T-cell (primary cell): Measurements from ENCODE around the gene TNFAIP1. TPM values are rescaled to one million over a fixed set of nuclear protein-coding genes. Genes with fewer than 3 reads are reported as not detected.
A peak's percentile ranks its signal among the peaks of the same experiment; 100 is the strongest.

Experiments used
- ATAC-seq, 4 experiments: fragments of 200-7000 bp in 3 of 4; fragments of 150-1000 bp in 1 of 4; cut with Tn5 transposase; replicated peaks in 1 of 4; 1 replicate in 3 of 4; 2 replicates in 1 of 4; pipeline ENCODE4 v1.10.0; 2021; ENCODE audit warnings: moderate library complexity in 3 of 4, mild to moderate bottlenecking in 2 of 4, moderate number of reproducible peaks in 1 of 4
- CTCF ChIA-PET, 2 donors: fragments of 300-600 bp; sonication (Branson Sonifier 250); formaldehyde crosslinking; loops; one replicate each; lab custom pipeline; 2022; ENCODE audit warnings: antibody characterized with exemption in 2 of 2; lab: Charles Lee
- POLR2A ChIA-PET, 2 donors: fragments of 300-600 bp; sonication (Branson Sonifier 250); formaldehyde crosslinking; loops; one replicate each; lab custom pipeline; 2022; ENCODE audit warnings: antibody characterized with exemption in 2 of 2; lab: Charles Lee
- DNase-seq, 35 experiments: peaks; one replicate each; pipeline versions ENCODE4 v3.0.0 to v3.0.0-alpha.2; 2013 to 2023
- H3K27ac ChIP-seq: one replicate; pipeline ENCODE4 v1.5.1; 2013; ENCODE audit warnings: low read length
- H3K27me3 ChIP-seq, 2 experiments: replicated peaks in 1 of 2; 1 replicate in 1 of 2; 2 replicates in 1 of 2; pipeline versions ENCODE4 v1.6.1 to v1.7.0; 2013; ENCODE audit warnings: low read length in 1 of 2, mixed read lengths in 1 of 2; ENCODE audit not compliant: control insufficient read depth in 2 of 2, insufficient read depth in 2 of 2; ENCODE audit errors: extremely low read depth in 1 of 2
- H3K36me3 ChIP-seq, 2 donors: 1 replicate in 1 of 2; 2 replicates in 1 of 2; pipeline versions ENCODE4 v1.6.1 to v1.7.0; 2013; ENCODE audit warnings: low read length in 1 of 2; ENCODE audit not compliant: control insufficient read depth in 2 of 2, insufficient read depth in 1 of 2; ENCODE audit errors: extremely low read depth in 1 of 2
- H3K4me1 ChIP-seq, 2 experiments: 1 replicate in 1 of 2; 2 replicates in 1 of 2; pipeline versions ENCODE4 v1.6.1 to v1.7.0; 2013; ENCODE audit warnings: low read length in 2 of 2, mixed read lengths in 1 of 2; ENCODE audit not compliant: insufficient read depth in 2 of 2, control insufficient read depth in 1 of 2; ENCODE audit errors: extremely low read depth in 1 of 2
- H3K4me3 ChIP-seq, 2 donors: 1 replicate in 1 of 2; 2 replicates in 1 of 2; pipeline versions ENCODE4 v1.5.1 to v1.7.0; 2013; ENCODE audit warnings: mild to moderate bottlenecking in 2 of 2, low read length in 1 of 2, moderate library complexity in 1 of 2; ENCODE audit not compliant: control insufficient read depth in 1 of 2; ENCODE audit errors: extremely low read depth in 1 of 2
- H3K9me3 ChIP-seq: 2 replicates; pipeline ENCODE4 v1.7.0; 2013
- H3K27ac Mint-ChIP-seq, 2 donors: one replicate each; pipeline ENCODE4 v1.8.0; 2020 to 2021; ENCODE audit warnings: mild to moderate bottlenecking in 2 of 2, mixed read lengths in 2 of 2
- H3K27me3 Mint-ChIP-seq, 2 donors: one replicate each; pipeline ENCODE4 v1.8.0; 2021 to 2022; ENCODE audit warnings: mixed read lengths in 2 of 2
- H3K36me3 Mint-ChIP-seq: one replicate; pipeline ENCODE4 v1.8.0; 2021; ENCODE audit warnings: mixed read lengths
- H3K4me1 Mint-ChIP-seq, 3 donors: one replicate each; pipeline ENCODE4 v1.8.0; 2020 to 2022; ENCODE audit warnings: mixed read lengths in 3 of 3, mild to moderate bottlenecking in 1 of 3
- H3K4me3 Mint-ChIP-seq, 3 donors: one replicate each; pipeline ENCODE4 v1.8.0; 2020 to 2022; ENCODE audit warnings: mild to moderate bottlenecking in 3 of 3, mixed read lengths in 3 of 3, moderate library complexity in 3 of 3
- H3K9me3 Mint-ChIP-seq, 3 donors: one replicate each; pipeline ENCODE4 v1.8.0; 2020 to 2022; ENCODE audit warnings: mixed read lengths in 3 of 3
- WGBS: methylation state at CpG from one replicate; pipeline ENCODE4 v1.1.5; 2013; ENCODE audit warnings: missing lambda C conversion rate; ENCODE audit not compliant: insufficient coverage; 5-methylcytosine and 5-hydroxymethylcytosine counted together
- total RNA-seq, 35 experiments: library from RNA in 6 of 35; stranded (reverse) in 6 of 35; fragments of 120-200 nt in 1 of 35; gene quantifications; one replicate each; pipeline versions ENCODE4 v1.2.1 to v1.2.4 and lab custom pipeline; 2013 to 2026

TNFAIP1 gene
- total RNA-seq, 5 donors from 2014 or later (not counting 1 experiment from before 2014, with no cell fraction given): 12.1 to 28.9 (median 23.3) TPM

- H3K27ac Mint-ChIP-seq: peak within 1 kb of the TSS; percentile 96 to 97
- CTCF ChIA-PET: no interaction called here
- H3K27me3 Mint-ChIP-seq: no peaks in the 10 kb centered on the region
- POLR2A ChIA-PET: no interaction called here
- H3K4me1 ChIP-seq: peaks cover 5 to 21% of the 10 kb centered on the region in 2 experiments
- ATAC-seq (no peak), DNase-seq (no peak)
- H3K36me3 ChIP-seq: no peaks in the 10 kb centered on the region
- H3K27ac ChIP-seq: peak within 1 kb of the TSS; percentile 52
- peak within 1 kb of the TSS; percentile 54 to 79 for H3K4me3 ChIP-seq
- peaks cover 17 to 22% (median 21%) of the 10 kb centered on the region in 3 donors for H3K4me1 Mint-ChIP-seq
- no peaks in the 10 kb centered on the region for H3K9me3 ChIP-seq
- H3K9me3 Mint-ChIP-seq: no peaks in the 10 kb centered on the region
- H3K4me3 Mint-ChIP-seq: peak within 1 kb of the TSS; percentile 90 to 97 (median 94)
- no peaks in the 10 kb centered on the region for H3K27me3 ChIP-seq
- WGBS: 63% methylated on average over 5 of the region's 8 CpGs
- H3K36me3 Mint-ChIP-seq: peaks cover 3% of the 10 kb centered on the region
Measured at GRCh38 chr17:28370035-28370743, 34.6 kb downstream of the TNFAIP1 start, which contains the start of gene VTN. TSS of gene VTN (minus strand) at chr17:28370307. CDS start at chr17:28370203, 104 bp downstream.

- peak overlapping the region in 1 of 2 donors; percentile 79 for H3K4me3 ChIP-seq
- Mint-ChIP-seq H3K9me3 (no peaks in the 10 kb centered on the region), H3K4me3 (peak overlapping the region; percentile 90 to 97 (median 94)), H3K27ac (peak overlapping the region; percentile 96 to 97), H3K27me3 (no peaks in the 10 kb centered on the region), H3K36me3 (peaks cover 3% of the 10 kb centered on the region), H3K4me1 (peaks cover 17 to 22% (median 21%) of the 10 kb centered on the region in 3 donors)
- no peaks in the 10 kb centered on the region for H3K36me3 ChIP-seq
- ChIA-PET POLR2A (no interaction called here), CTCF (no interaction called here)
- H3K27me3 ChIP-seq: no peaks in the 10 kb centered on the region
- WGBS: no CpG with 5 or more reads among the region's 1 CpG
- DNase-seq (no peak), ATAC-seq (no peak)
- peak overlapping the region; percentile 52 for H3K27ac ChIP-seq
- no peaks in the 10 kb centered on the region for H3K9me3 ChIP-seq
- H3K4me1 ChIP-seq: peaks cover 5 to 21% of the 10 kb centered on the region in 2 experiments
Measured at GRCh38 chr17:28370744-28371103, 35.2 kb downstream of the TNFAIP1 start.

- Mint-ChIP-seq H3K4me1 (peaks cover 17 to 22% (median 21%) of the 10 kb centered on the region in 3 donors), H3K27me3 (no peaks in the 10 kb centered on the region), H3K9me3 (no peaks in the 10 kb centered on the region), H3K27ac (peak within 1 kb of the TSS; percentile 96 to 97), H3K4me3 (peak within 1 kb of the TSS; percentile 90 to 97 (median 94)), H3K36me3 (peaks cover 3% of the 10 kb centered on the region)
- peak within 1 kb of the TSS; percentile 54 to 79 for H3K4me3 ChIP-seq
- WGBS: under 1% methylated on average over 67 of the region's 80 CpGs
- peaks cover 5 to 21% of the 10 kb centered on the region in 2 experiments for H3K4me1 ChIP-seq
- CTCF ChIA-PET: no interaction called here
- peak; percentile 85 to 92 (median 90) for ATAC-seq
- POLR2A ChIA-PET: interaction anchor here in 1 of 2 donors (0.7 kb wide), 1 partner anchor 1947 kb away, joined by 3 read pairs; no protein-coding TSS in a partner anchor
- peak within 1 kb of the TSS; percentile 86 for H3K27ac ChIP-seq
- H3K27me3 ChIP-seq: no peaks in the 10 kb centered on the region
- peak; percentile 49 to 84 (median 69) for DNase-seq
- H3K9me3 ChIP-seq: no peaks in the 10 kb centered on the region
- H3K36me3 ChIP-seq: no peaks in the 10 kb centered on the region
Measured at GRCh38 chr17:28371245-28372202, 36.0 kb downstream of the TNFAIP1 start, which contains the start of gene SARM1. TSS of gene SARM1 (plus strand) at chr17:28371694. CDS start at chr17:28372033, 339 bp downstream.

GRCh38 chr17:28372203-28372944, 36.8 kb downstream of the TNFAIP1 start:
- H3K4me1 ChIP-seq: peaks cover 5 to 21% of the 10 kb centered on the region in 2 experiments
- H3K27ac ChIP-seq: no peak overlapping the region
- H3K36me3 ChIP-seq: no peaks in the 10 kb centered on the region
- DNase-seq (peak in 1 of 35 experiments; percentile 40), ATAC-seq (peak in 2 of 4 experiments; percentile 3 to 6)
- POLR2A ChIA-PET: interaction anchor here in 1 of 2 donors (0.7 kb wide), 1 partner anchor 1947 kb away, joined by 3 read pairs; no protein-coding TSS in a partner anchor
- no peaks in the 10 kb centered on the region for H3K27me3 ChIP-seq
- H3K4me3 ChIP-seq: peak overlapping the region; percentile 41 to 54
- peaks cover 3% of the 10 kb centered on the region for H3K36me3 Mint-ChIP-seq
- peaks cover 17 to 22% (median 21%) of the 10 kb centered on the region in 3 donors for H3K4me1 Mint-ChIP-seq
- no peaks in the 10 kb centered on the region for H3K9me3 Mint-ChIP-seq
- peak overlapping the region; percentile 48 to 74 for H3K27ac Mint-ChIP-seq
- CTCF ChIA-PET: no interaction called here
- peak overlapping the region; percentile 69 to 97 (median 77) for H3K4me3 Mint-ChIP-seq
- H3K9me3 ChIP-seq: no peaks in the 10 kb centered on the region
- no peaks in the 10 kb centered on the region for H3K27me3 Mint-ChIP-seq
- WGBS: 4% methylated on average over 39 of the region's 53 CpGs

- Histone ChIP-seq H3K27ac (no peak overlapping the region), H3K9me3 (no peaks in the 10 kb centered on the region), H3K27me3 (no peaks in the 10 kb centered on the region), H3K36me3 (no peaks in the 10 kb centered on the region), H3K4me3 (no peak overlapping the region), H3K4me1 (peaks cover 5 to 21% of the 10 kb centered on the region in 2 experiments)
- no peak for DNase-seq
- Mint-ChIP-seq H3K27ac (peak overlapping the region; percentile 39 to 74), H3K4me3 (peak overlapping the region; percentile 69 to 97 (median 77)), H3K4me1 (peaks cover 17 to 22% (median 21%) of the 10 kb centered on the region in 3 donors), H3K9me3 (no peaks in the 10 kb centered on the region), H3K36me3 (peaks cover 3% of the 10 kb centered on the region), H3K27me3 (no peaks in the 10 kb centered on the region)
- WGBS: no CpG with 5 or more reads among the region's 6 CpGs
- CTCF ChIA-PET: no interaction called here
- POLR2A ChIA-PET: no interaction called here
- no peak for ATAC-seq
Measured at GRCh38 chr17:28372945-28373274, 37.3 kb downstream of the TNFAIP1 start.
